ENCODE measurements around the gene GRIN1. TPM values are rescaled to one million over a fixed set of nuclear protein-coding genes. Genes with fewer than 3 reads are reported as not detected.

GRIN1 gene
- total and polyA plus RNA-seq, 2 donors (not counting 3 experiments of a cell fraction or from before 2014, with no cell fraction given), result not detected

DNA sequence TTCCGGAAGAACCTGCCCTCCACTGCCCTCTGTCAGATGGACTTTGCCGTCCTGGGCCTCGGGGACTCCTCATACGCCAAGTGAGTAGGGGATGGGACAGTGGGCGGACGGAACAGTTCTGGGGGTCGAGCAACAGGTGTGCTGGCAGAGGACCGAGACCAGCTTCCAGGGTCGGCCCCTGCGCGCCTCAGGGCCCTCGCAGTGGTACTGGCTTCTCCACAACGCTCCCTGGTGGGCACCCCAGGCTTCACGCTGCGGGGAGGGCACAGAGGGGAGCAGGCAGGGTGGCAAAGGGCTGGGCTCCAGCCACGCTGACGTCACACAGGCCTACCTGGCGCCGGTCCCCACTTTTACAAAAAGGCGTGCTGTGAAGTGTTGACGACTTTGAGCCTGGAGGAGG, 73.6 kb downstream of the GRIN1 start:
- dilution Hi-C loops (cut with MboI; ENCODE audit: extremely low pct_ligation_motif_present, low sequenced_read_pairs) (no loop called here), intact Hi-C loops (cut with micrococcal nuclease) (no loop called here)
- H3K9me3 ChIP-seq (replicated peaks; ENCODE audit: control insufficient read depth, insufficient read depth, low read length), result no peaks in the 10 kb centered on the region
- no peaks in the 10 kb centered on the region for H3K79me2 ChIP-seq (ENCODE audit: control insufficient read depth, insufficient read depth, low read length)
- FAIRE-seq (no peak), DNase-seq (ENCODE audit: low read depth, low spot score) (no peak)
- no peak overlapping the region for H2AFZ ChIP-seq (ENCODE audit: low read depth, low read length)
- TF ChIP-seq, protein P1, sequence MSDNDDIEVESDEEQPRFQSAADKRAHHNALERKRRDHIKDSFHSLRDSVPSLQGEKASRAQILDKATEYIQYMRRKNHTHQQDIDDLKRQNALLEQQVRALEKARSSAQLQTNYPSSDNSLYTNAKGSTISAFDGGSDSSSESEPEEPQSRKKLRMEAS (IDR thresholded peaks at IDR 0.05; ENCODE audit: insufficient read depth, insufficient read length), result no peak
- TF ChIP-seq EZH2 (IDR thresholded peaks at IDR 0.05; ENCODE audit: borderline replicate concordance, low read depth, low read length, severe bottlenecking), result no peak
- no peak overlapping the region for H3K9ac ChIP-seq (replicated peaks; ENCODE audit: extremely low read depth, insufficient read depth, low read length)
- BruUV-seq (replicated peaks), result no TSS peak
- no peaks in the 10 kb centered on the region for H4K20me1 ChIP-seq (replicated peaks; ENCODE audit: control insufficient read depth, extremely low read depth, insufficient read depth, low read length)
- ChIA-PET POLR2A (no interaction called here), CTCF (interaction anchor here (1.0 to 1.1 kb wide), 2 partner anchors 24 kb away, joined by 3 read pairs; partner anchors contain the start of genes ANAPC2 and SSNA1)
- H3K36me3 ChIP-seq (ENCODE audit: control insufficient read depth in 2 of 2, extremely low read depth in 1 of 2, insufficient read depth in 2 of 2, low read length in 2 of 2), result peaks cover 0 to 8% of the 10 kb centered on the region in 2 experiments
- no peak overlapping the region for H3K27ac ChIP-seq (ENCODE audit: insufficient read depth, low read depth, low read length)
- no peaks in the 10 kb centered on the region for H3K4me1 ChIP-seq (ENCODE audit: control insufficient read depth, extremely low read depth, insufficient read depth, low read length)
- no peaks in the 10 kb centered on the region for H3K27me3 ChIP-seq (ENCODE audit: control insufficient read depth in 2 of 2, insufficient read depth in 2 of 2, low read length in 2 of 2)
- no peak overlapping the region for H3K4me2 ChIP-seq (ENCODE audit: insufficient read depth, low read length)
- no peaks in the 10 kb centered on the region for H3K9me1 ChIP-seq (replicated peaks; ENCODE audit: control insufficient read depth, extremely low read depth, insufficient read depth, low read length)
- H3K4me3 ChIP-seq (replicated peaks in 1 of 3; ENCODE audit: insufficient read depth in 1 of 3, low read depth in 1 of 3, low read length in 3 of 3), result no peak overlapping the region

DNA sequence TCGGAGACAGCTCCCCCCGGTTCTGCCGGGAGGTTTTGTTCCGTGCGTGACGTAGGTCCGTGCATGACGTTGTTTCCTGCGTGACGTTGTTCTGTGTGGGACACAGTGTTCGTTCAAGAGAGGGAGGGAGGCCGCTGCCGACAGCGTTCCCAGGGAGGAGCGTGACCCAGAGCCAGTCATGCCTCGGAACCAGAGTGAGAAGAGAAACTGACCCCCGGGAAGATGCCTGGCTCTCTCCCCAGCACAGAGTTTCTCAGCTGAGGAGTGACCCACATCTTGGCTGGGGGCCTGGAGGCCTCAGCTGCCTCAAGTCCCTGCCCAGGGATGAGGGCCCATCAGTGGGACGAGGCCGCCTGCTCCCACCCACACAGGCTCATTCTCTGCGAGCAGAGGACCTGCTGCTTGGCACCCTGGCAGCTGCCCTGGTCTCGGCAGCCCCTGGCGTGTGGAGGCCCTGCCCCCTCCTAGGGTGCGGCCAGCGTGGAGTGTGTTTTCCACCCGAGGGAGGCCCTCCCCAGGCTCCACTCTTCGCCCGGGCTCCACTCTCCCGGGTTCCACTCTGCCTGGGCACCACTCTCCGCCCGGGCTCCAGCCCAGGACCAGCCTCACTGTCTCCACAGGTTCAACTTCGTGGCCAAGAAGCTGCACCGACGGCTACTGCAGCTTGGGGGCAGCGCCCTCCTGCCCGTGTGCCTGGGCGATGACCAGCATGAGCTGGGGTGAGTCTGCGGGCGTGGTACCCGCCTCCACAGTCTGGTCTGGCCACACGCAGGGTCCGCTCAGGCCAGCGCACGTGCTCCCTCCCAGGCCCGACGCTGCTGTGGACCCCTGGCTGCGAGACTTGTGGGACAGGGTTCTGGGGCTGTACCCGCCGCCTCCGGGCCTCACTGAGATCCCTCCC, 74.5 kb downstream of the GRIN1 start:
- Histone ChIP-seq H3K9ac (replicated peaks; ENCODE audit: extremely low read depth, insufficient read depth, low read length) (no peak overlapping the region), H3K4me3 (replicated peaks in 1 of 3; ENCODE audit: insufficient read depth in 1 of 3, low read depth in 1 of 3, low read length in 3 of 3) (no peak overlapping the region), H3K27me3 (ENCODE audit: control insufficient read depth in 2 of 2, insufficient read depth in 2 of 2, low read length in 2 of 2) (no peaks in the 10 kb centered on the region), H3K36me3 (ENCODE audit: control insufficient read depth in 2 of 2, extremely low read depth in 1 of 2, insufficient read depth in 2 of 2, low read length in 2 of 2) (peaks cover 0 to 8% of the 10 kb centered on the region in 2 experiments), H3K27ac (ENCODE audit: insufficient read depth, low read depth, low read length) (no peak overlapping the region), H3K9me1 (replicated peaks; ENCODE audit: control insufficient read depth, extremely low read depth, insufficient read depth, low read length) (no peaks in the 10 kb centered on the region), H4K20me1 (replicated peaks; ENCODE audit: control insufficient read depth, extremely low read depth, insufficient read depth, low read length) (no peaks in the 10 kb centered on the region), H3K79me2 (ENCODE audit: control insufficient read depth, insufficient read depth, low read length) (no peaks in the 10 kb centered on the region), H3K9me3 (replicated peaks; ENCODE audit: control insufficient read depth, insufficient read depth, low read length) (no peaks in the 10 kb centered on the region), H3K4me2 (ENCODE audit: insufficient read depth, low read length) (no peak overlapping the region), H3K4me1 (ENCODE audit: control insufficient read depth, extremely low read depth, insufficient read depth, low read length) (peaks cover under 1% of the 10 kb centered on the region), H2AFZ (ENCODE audit: low read depth, low read length) (no peak overlapping the region)
- dilution Hi-C loops (cut with MboI; ENCODE audit: extremely low pct_ligation_motif_present, low sequenced_read_pairs) (no loop called here), intact Hi-C loops (cut with micrococcal nuclease) (no loop called here)
- ChIA-PET POLR2A (no interaction called here), CTCF (interaction anchor here (0.6 to 1.9 kb wide), 7 partner anchors 9 to 37 kb away, joined by 3 to 14 read pairs (median 4); partner anchors contain the start of gene RNF224)
- FAIRE-seq (no peak), DNase-seq (ENCODE audit: low read depth, low spot score) (no peak)
- no TSS peak for BruUV-seq (replicated peaks)
- TF ChIP-seq POLR2AphosphoS5 (IDR thresholded peaks at IDR 0.05; ENCODE audit: insufficient read depth, low read depth, low read length) (no peak), POLR2A (IDR thresholded peaks at IDR 0.05; ENCODE audit: low read depth, low read length) (no peak), EZH2 (IDR thresholded peaks at IDR 0.05; ENCODE audit: borderline replicate concordance, low read depth, low read length, severe bottlenecking) (no peak), GATA2 (IDR thresholded peaks at IDR 0.05; ENCODE audit: insufficient read depth, insufficient read length, low read depth, low read length) (no peak), FOS (IDR thresholded peaks at IDR 0.05; ENCODE audit: borderline replicate concordance, insufficient read depth, low read length) (no peak)
